SH-SY5Y (cell line): ENCODE data around the gene SIM2.

Experiments
- GATA2 ChIP-seq: IDR thresholded peaks from 2 replicates; pipeline ENCODE4 v1.6.1; 2011; ENCODE audit warnings: mild to moderate bottlenecking, low read depth, low read length
- GATA3 ChIP-seq: IDR thresholded peaks from 2 replicates; pipeline ENCODE4 v1.6.1; 2011; ENCODE audit warnings: low read depth, mild to moderate bottlenecking, low read length, moderate library complexity

- TF ChIP-seq GATA2, result no peak
- TF ChIP-seq GATA3, result no peak
Observed at GRCh38 chr21:36773995-36774394, 75.1 kb downstream of the SIM2 start.
